Mucosa of rectum (tissue), 2 donors: ENCODE results near the gene MYDGF.

Experiments used
- H3K27ac ChIP-seq, 2 donors: one replicate each; pipeline ENCODE4 v1.7.0; 2013; ENCODE audit warnings: inconsistent platforms in 2 of 2, low read depth in 2 of 2, low read length in 2 of 2
- H3K27me3 ChIP-seq, 2 donors: one replicate each; pipeline ENCODE4 v1.7.0; 2013; ENCODE audit warnings: low read length in 2 of 2; ENCODE audit not compliant: control insufficient read depth in 2 of 2, insufficient read depth in 2 of 2
- H3K36me3 ChIP-seq, 2 donors: one replicate each; pipeline ENCODE4 v1.7.0; 2013; ENCODE audit warnings: low read length in 2 of 2; ENCODE audit not compliant: control insufficient read depth in 2 of 2, insufficient read depth in 2 of 2
- H3K4me1 ChIP-seq, 2 donors: one replicate each; pipeline ENCODE4 v1.7.0; 2013; ENCODE audit warnings: low read length in 2 of 2, mild to moderate bottlenecking in 1 of 2; ENCODE audit not compliant: control insufficient read depth in 2 of 2, insufficient read depth in 2 of 2
- H3K4me3 ChIP-seq, 2 donors: one replicate each; pipeline ENCODE4 v1.7.0; 2013; ENCODE audit warnings: low read length in 2 of 2
- H3K9ac ChIP-seq, 2 donors: one replicate each; pipeline ENCODE4 v1.7.0; 2013; ENCODE audit warnings: low read length in 2 of 2, low read depth in 1 of 2, mild to moderate bottlenecking in 1 of 2
- H3K9me3 ChIP-seq, 2 donors: one replicate each; pipeline ENCODE4 v1.7.0; 2013; ENCODE audit warnings: low read length in 2 of 2; ENCODE audit not compliant: control insufficient read depth in 2 of 2
- donor health status: healthy.
- donor health status: Normal muscosa, but diverticular disease.

MYDGF gene

DNA sequence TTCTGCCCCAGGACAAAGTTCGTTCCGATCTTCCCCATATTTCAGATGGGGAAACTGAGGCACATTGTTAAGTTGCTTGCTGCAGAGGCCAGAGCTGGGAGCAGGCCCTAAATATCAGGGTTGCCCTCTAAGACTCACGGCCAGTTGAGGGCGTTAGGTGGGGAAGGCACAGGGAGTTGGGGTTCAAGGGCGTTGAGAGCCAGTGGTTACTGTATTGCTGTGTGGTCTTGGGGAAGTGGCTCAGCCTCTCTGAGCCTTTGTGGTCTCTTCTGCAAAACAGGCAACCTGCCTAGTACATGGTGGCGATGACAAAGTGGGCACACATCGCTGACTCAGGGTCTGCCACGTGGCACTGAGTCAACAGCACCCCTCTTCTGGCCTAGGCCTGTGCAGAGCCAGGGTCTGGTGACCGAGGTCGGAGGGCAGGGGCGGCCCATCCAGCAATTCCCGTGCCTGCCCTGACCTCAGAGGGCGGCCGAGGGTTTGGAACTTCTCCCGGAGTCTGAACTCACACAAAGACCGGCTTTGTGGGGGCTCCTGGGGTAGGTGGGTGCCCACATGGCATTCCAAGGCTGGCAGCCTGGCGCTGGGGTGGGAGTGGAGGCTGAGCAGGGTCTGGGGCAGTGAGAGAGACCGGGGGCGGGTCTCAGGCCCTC lies 20.6 kb downstream of the MYDGF start:
- Histone ChIP-seq H3K9ac (no peak overlapping the region), H3K9me3 (no peaks in the 10 kb centered on the region), H3K36me3 (peaks cover 0 to 11% of the 10 kb centered on the region in 2 donors), H3K27me3 (no peaks in the 10 kb centered on the region), H3K4me1 (peaks cover 0 to 4% of the 10 kb centered on the region in 2 donors), H3K4me3 (no peak overlapping the region), H3K27ac (no peak overlapping the region)

DNA sequence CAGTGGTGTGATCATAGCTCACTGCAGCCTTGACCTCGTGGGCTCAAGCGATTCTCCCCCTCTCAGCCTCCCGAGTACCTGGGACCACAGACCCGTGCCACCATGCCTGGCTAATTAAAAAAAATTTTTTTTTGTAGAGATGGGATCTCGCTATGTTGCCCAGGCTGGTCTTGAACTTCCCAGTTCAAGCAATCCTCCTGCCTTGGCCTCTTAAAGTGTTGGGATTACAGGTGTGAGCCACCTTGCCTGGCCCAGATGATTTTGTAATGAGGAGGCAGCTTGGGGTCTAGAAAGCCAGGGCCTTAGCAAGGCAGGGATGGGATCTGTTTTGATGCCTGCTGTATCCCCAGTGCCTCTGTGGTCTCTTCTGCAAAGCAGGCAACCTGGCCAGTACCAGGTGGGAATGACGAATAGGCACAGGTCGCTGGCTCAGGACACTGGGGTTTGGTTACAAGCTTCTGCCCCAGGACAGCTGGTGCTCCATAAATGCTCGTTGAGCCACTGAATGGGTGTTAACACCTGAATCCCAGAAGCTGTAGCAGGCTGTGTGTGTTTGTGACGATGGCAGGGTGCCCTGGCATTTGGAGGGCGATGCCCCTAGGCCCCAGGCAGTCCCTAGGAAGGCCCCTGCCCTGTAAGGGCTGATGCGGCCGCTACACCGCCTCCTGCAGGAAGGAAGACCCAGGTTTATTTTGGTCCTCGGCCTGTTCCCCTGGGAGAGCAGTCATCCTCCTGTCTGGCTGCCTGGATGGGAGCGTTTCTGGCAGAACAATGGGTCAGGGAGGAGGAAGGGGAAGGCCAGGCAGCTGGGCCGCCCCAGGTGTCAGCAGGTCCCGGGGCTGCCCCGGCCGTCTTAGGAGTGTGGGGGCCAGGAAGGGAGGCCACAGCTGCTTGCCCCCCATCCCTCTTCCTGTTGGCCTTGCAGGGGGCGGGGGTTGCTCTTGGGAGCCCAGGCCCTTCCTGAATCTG lies 22.2 kb downstream of the MYDGF start:
- peaks cover 0 to 11% of the 10 kb centered on the region in 2 donors for H3K36me3 ChIP-seq
- peaks cover 0 to 4% of the 10 kb centered on the region in 2 donors for H3K4me1 ChIP-seq
- H3K4me3 ChIP-seq, result no peak overlapping the region
- no peak overlapping the region for H3K9ac ChIP-seq
- no peaks in the 10 kb centered on the region for H3K9me3 ChIP-seq
- H3K27ac ChIP-seq, result peak overlapping the region; percentile 7 to 61
- no peaks in the 10 kb centered on the region for H3K27me3 ChIP-seq

DNA sequence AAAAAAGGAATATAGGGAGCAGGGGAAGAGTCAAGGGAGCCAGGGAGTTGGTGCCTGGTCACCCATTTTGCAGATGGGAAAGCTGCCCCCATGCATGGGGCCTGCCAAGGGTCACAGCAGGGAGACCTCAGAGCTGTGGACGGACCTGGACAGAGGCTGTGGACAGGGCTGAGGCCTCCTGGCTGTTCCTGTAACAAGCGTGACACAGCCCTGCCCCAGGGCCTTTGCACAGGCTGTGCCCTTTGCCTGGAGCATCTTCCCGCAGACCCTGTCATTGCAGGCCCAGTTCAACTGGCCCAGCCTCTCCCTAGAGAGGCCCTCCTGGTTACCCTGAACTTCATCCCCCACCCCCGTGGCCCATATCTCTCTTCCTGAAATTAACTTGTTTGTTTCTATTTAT lies 24.4 kb downstream of the MYDGF start:
- Histone ChIP-seq H3K36me3 (peaks cover 0 to 4% of the 10 kb centered on the region in 2 donors), H3K4me1 (peaks cover 3 to 6% of the 10 kb centered on the region in 2 donors), H3K9ac (no peak overlapping the region), H3K27me3 (no peaks in the 10 kb centered on the region), H3K27ac (peak overlapping the region in 1 of 2 donors; percentile 32), H3K9me3 (no peaks in the 10 kb centered on the region), H3K4me3 (no peak overlapping the region)

DNA sequence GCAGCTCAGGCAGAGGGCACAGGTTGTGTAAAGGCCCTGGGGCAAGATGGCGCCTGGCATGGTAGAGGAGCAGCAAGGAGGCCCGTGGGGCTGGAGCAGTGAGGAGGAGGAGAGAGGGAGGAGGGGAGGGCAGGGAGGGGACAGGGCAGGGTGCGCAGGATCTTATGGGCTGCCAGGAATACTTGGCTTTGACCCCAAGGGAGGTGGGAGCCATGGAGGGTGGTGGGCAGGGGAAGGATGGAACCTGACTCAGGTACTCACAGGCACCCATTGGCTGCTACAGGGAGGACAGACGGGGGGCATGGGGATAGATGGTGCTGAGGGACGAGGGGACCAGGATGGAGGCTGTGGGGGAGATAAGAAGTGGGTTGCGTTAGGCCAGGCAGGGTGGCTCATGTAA lies 27.5 kb downstream of the MYDGF start:
- Histone ChIP-seq H3K9me3 (no peaks in the 10 kb centered on the region), H3K27me3 (no peaks in the 10 kb centered on the region), H3K9ac (no peak overlapping the region), H3K4me3 (no peak overlapping the region), H3K4me1 (peaks cover 16 to 17% of the 10 kb centered on the region in 2 donors), H3K36me3 (no peaks in the 10 kb centered on the region), H3K27ac (no peak overlapping the region)

DNA sequence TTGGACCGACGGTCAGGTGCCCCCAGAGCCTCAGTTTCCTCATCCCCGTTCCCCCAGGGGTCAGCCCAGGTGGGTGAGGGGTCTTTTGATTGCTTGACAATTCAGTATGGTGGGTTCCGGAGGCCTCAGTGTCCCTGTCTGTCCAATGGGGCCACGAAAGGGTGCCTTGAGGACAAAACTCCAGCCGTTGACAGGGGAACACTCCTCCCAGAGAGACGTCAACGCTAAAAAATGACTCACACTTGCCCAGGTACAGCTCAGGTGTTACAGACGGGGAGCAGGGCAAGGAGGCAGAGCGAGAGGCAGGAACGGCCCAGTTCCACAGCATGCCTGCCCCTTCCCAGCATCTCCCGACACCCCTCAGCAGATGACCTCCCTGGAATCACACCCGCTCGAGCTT lies 29.0 kb downstream of the MYDGF start:
- no peak overlapping the region for H3K4me3 ChIP-seq
- peaks cover 16 to 17% of the 10 kb centered on the region in 2 donors for H3K4me1 ChIP-seq
- peak overlapping the region in 1 of 2 donors; percentile 76 for H3K27ac ChIP-seq
- H3K27me3 ChIP-seq, result no peaks in the 10 kb centered on the region
- H3K36me3 ChIP-seq, result no peaks in the 10 kb centered on the region
- H3K9ac ChIP-seq, result no peak overlapping the region
- H3K9me3 ChIP-seq, result no peaks in the 10 kb centered on the region

DNA sequence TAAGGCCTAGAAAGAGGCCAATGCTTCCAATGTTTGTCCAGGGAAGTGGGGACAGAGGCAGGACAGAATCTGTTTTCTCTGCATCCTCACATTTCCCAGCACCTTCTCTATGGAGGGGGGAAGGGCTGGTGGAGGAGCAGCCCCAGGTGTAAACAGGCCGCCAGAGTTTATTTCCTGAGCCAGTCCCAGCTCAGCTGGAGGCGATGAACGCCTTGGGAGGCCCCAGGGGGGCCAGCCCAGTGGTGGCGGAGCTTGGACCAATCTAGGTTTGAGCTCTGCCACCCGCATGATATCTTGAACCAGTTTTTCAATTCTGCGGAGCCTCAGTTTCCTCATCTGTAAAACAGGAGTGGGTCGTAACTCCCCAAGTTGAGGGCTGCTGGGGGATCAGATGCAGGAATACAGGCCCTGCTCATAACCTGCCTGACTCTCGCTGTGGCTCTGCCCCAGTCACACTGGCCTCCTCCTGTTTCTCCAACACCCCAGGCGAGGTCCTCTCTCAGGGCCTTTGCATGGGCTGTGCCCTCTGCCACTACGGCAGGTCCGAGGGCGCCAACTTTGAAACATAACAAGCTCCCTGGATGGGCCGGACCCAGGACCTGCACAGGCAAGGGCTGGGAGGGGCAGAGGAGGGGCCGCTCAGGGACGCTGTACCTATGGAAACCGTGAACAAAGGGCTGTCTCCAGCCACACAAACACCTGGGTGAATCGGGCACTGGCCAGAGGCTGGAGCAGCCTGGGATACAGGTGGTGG lies 29.7 kb downstream of the MYDGF start:
- Histone ChIP-seq H3K4me1 (peaks cover 20% of the 10 kb centered on the region in 2 donors), H3K9ac (peak overlapping the region; percentile 83 to 91), H3K4me3 (peak overlapping the region; percentile 89 to 93), H3K36me3 (no peaks in the 10 kb centered on the region), H3K27me3 (no peaks in the 10 kb centered on the region), H3K27ac (peak overlapping the region in 1 of 2 donors; percentile 76), H3K9me3 (no peaks in the 10 kb centered on the region)

DNA sequence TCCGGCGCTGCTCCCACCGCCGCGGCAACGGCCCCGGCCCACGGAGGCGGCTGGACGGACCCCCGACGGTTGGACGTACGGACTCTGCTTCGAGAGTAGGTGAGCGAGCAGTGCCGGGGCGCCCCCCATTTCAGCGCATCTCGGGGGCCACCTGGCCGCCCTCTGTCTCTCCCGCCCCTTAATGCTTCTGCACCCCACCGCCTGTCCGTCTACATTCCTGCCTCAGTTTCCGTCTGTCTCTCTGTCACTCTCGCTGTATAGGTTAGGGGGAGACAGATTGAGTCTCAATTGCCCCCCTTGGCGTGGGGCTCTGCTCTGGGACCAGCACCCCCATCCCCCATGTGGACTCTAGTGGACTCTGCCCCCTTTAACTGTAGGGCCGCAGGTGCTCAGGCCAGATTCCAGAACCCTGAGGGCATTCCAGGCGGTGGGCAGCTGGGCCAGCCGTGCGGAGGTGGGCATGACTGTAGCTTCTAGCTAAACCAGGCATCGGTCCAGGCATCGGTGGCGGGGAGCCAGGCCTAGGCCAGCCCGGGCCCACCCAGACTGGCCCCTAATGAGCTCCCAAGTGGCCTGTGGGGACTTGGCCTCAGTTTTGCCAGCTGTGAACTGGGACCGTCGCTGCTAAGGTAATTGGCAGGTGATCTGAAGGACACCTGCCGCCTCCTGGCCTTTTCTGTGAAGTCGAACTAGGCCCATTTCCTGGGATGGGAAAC lies 30.5 kb downstream of the MYDGF start:
- H3K9me3 ChIP-seq, result no peaks in the 10 kb centered on the region
- H3K27ac ChIP-seq, result peak overlapping the region; percentile 57 to 76
- H3K4me3 ChIP-seq, result peak overlapping the region; percentile 89 to 93
- H3K9ac ChIP-seq, result peak overlapping the region; percentile 83 to 91
- H3K27me3 ChIP-seq, result no peaks in the 10 kb centered on the region
- no peaks in the 10 kb centered on the region for H3K36me3 ChIP-seq
- H3K4me1 ChIP-seq, result peaks cover 20% of the 10 kb centered on the region in 2 donors

DNA sequence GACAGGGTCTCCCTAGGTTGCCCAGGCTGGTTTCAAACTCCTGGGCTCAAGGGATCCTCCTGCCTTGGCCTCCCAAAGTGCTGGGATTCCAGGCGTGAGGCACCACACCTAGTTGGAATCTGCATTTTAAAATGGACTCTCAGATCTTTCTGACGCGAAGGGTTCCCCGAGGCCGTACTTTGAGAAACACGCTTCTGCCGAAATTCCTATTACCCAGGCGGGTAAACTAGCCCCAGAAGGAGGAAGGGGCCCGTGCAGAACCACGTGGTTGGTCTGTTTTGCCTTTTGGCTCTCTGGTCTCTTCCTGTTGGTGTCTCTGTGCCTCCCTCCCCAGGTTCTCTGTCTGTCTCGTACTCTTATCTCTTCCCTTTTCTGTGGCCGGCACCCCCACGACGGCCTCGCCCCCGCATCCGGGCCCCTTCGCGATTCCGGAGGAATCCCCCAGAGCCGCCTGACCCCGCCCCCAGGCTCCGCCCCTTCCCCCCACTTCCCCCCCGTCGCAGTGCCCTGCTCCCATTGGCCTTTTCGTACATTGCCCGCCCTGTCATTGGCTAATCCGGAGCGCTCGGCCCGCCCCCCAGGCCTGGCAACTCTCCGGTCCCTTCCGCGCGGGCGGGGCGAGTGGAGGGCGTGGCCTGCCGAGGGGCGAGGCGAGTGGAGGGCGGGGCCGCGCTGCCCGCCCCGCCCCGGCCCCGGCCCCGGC lies 31.2 kb downstream of the MYDGF start, which contains the start of gene TNFAIP8L1:
TNFAIP8L1 (plus strand) TSS at position 689 of the 703 bp plus-strand sequence. CDS start 12,354 bp downstream, outside the sequence.
- H3K9ac ChIP-seq, result peak within 1 kb of the TSS; percentile 83 to 91

DNA sequence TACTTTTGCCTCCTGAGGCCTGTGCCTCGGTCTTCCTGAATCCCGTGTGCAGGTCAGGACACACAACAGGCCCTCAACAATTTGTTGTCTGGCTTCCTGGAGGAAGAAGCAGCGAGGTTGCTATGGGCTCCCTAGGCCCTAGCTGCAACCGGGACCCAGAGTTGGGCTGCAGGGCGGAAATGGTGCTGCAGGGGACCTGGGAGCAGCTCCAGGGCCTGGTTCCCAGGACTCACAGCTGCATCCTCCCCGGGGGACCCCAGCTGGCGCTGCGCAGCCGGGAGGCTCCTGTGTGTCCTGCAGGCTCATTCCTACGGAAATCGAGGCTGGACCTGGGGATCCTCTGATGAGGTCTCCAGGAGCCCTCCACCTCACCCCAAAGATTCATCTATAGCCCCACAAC lies 31.8 kb downstream of the MYDGF start:
- Histone ChIP-seq H3K9me3 (no peaks in the 10 kb centered on the region), H3K4me3 (no peak overlapping the region), H3K9ac (no peak overlapping the region), H3K4me1 (peaks cover 20 to 21% of the 10 kb centered on the region in 2 donors), H3K27ac (peak overlapping the region in 1 of 2 donors; percentile 38), H3K36me3 (no peaks in the 10 kb centered on the region), H3K27me3 (no peaks in the 10 kb centered on the region)

More for the DNA sequence above, 31.2 kb downstream of the MYDGF start, which contains the start of gene TNFAIP8L1:
- Histone ChIP-seq H3K9me3 (no peaks in the 10 kb centered on the region), H3K4me3 (peak within 1 kb of the TSS; percentile 89 to 93), H3K27me3 (no peaks in the 10 kb centered on the region), H3K27ac (peak within 1 kb of the TSS; percentile 69 to 78), H3K36me3 (no peaks in the 10 kb centered on the region), H3K4me1 (peaks cover 20% of the 10 kb centered on the region in 2 donors)
